Neuronal stem cell (in vitro differentiated cells): ENCODE measurements around the gene PRDM2.

ENCODE experiments used
- DNase-seq: peaks from one replicate; pipeline ENCODE4 v3.0.0-alpha.2; 2013; ENCODE audit warnings: low spot score
- H2AFZ ChIP-seq: one replicate; pipeline ENCODE4 v1.6.1; 2013; ENCODE audit warnings: mild to moderate bottlenecking, low read length, inconsistent platforms
- H2AK5ac ChIP-seq: 2 replicates; pipeline ENCODE4 v1.6.1; 2013; ENCODE audit warnings: low read depth, mild to moderate bottlenecking, inconsistent platforms, low read length, moderate library complexity, mixed read lengths
- H2BK120ac ChIP-seq: 2 replicates; pipeline ENCODE4 v1.6.1; 2013; ENCODE audit warnings: low read depth, mild to moderate bottlenecking, inconsistent platforms, low read length, moderate library complexity, mixed read lengths
- H2BK12ac ChIP-seq: one replicate; pipeline ENCODE4 v1.6.1; 2013; ENCODE audit warnings: low read length, inconsistent platforms
- H2BK15ac ChIP-seq: 2 replicates; pipeline ENCODE4 v1.6.1; 2013; ENCODE audit warnings: mild to moderate bottlenecking, low read length, inconsistent platforms, mixed read lengths
- H2BK5ac ChIP-seq: one replicate; pipeline ENCODE4 v1.6.1; 2013; ENCODE audit warnings: inconsistent platforms, mild to moderate bottlenecking, low read length, moderate library complexity
- H3K14ac ChIP-seq: one replicate; pipeline ENCODE4 v1.6.1; 2013; ENCODE audit warnings: low read length, inconsistent platforms
- H3K18ac ChIP-seq: 2 replicates; pipeline ENCODE4 v1.6.1; 2013; ENCODE audit warnings: low read length, inconsistent platforms
- H3K23ac ChIP-seq: 2 replicates; pipeline ENCODE4 v1.6.1; 2013; ENCODE audit warnings: low read depth, mild to moderate bottlenecking, mixed read lengths, low read length, inconsistent platforms; ENCODE audit not compliant: poor library complexity
- H3K27ac ChIP-seq: replicated peaks from 3 replicates; pipeline ENCODE4 v1.5.1; 2013; ENCODE audit warnings: low read length, inconsistent platforms
- H3K27me3 ChIP-seq, 3 experiments: 2 replicates each; pipeline ENCODE4 v1.6.1; 2013; ENCODE audit warnings: low read length in 3 of 3, mild to moderate bottlenecking in 2 of 3, inconsistent platforms in 1 of 3, low read depth in 1 of 3, mixed read lengths in 1 of 3, moderate library complexity in 1 of 3; ENCODE audit not compliant: control insufficient read depth in 3 of 3, insufficient read depth in 3 of 3
- H3K36me3 ChIP-seq, 2 donors: replicated peaks in 1 of 2; 2 replicates each; pipeline ENCODE4 v1.6.1; 2013; ENCODE audit warnings: low read length in 2 of 2; ENCODE audit not compliant: control insufficient read depth in 2 of 2, insufficient read depth in 2 of 2
- H3K4ac ChIP-seq: 2 replicates; pipeline ENCODE4 v1.6.1; 2013; ENCODE audit warnings: inconsistent platforms, mild to moderate bottlenecking, low read length, moderate library complexity
- H3K4me1 ChIP-seq, 2 donors: 1 replicate in 1 of 2; 2 replicates in 1 of 2; pipeline ENCODE4 v1.6.1; 2013; ENCODE audit warnings: low read length in 2 of 2, low read depth in 1 of 2; ENCODE audit not compliant: control insufficient read depth in 2 of 2, insufficient read depth in 1 of 2
- H3K4me2 ChIP-seq: one replicate; pipeline ENCODE4 v1.6.1; 2013; ENCODE audit warnings: mild to moderate bottlenecking, low read length, inconsistent platforms; ENCODE audit not compliant: insufficient read depth, poor library complexity, severe bottlenecking
- H3K4me3 ChIP-seq, 2 donors: 2 replicates each; pipeline ENCODE4 v1.5.1; 2013; ENCODE audit warnings: low read length in 2 of 2, mild to moderate bottlenecking in 2 of 2, inconsistent platforms in 1 of 2, moderate library complexity in 1 of 2
- H3K79me1 ChIP-seq: one replicate; pipeline ENCODE4 v1.6.1; 2013; ENCODE audit warnings: low read depth, mild to moderate bottlenecking, inconsistent platforms, low read length, moderate library complexity
- H3K9ac ChIP-seq: one replicate; pipeline ENCODE4 v1.6.1; 2013; ENCODE audit warnings: mild to moderate bottlenecking, low read depth, low read length, inconsistent platforms; ENCODE audit not compliant: poor library complexity
- H3K9me3 ChIP-seq, 2 donors: replicated peaks in 1 of 2; 2 replicates each; pipeline versions ENCODE3 to v1.6.1; 2013; ENCODE audit warnings: low read length in 2 of 2, mild to moderate bottlenecking in 2 of 2, inconsistent platforms in 1 of 2, low read depth in 1 of 2, mixed read lengths in 1 of 2, moderate library complexity in 1 of 2; ENCODE audit not compliant: control insufficient read depth in 2 of 2, insufficient read depth in 1 of 2
- H4K8ac ChIP-seq: one replicate; pipeline ENCODE4 v1.6.1; 2013; ENCODE audit warnings: low read depth, mild to moderate bottlenecking, inconsistent platforms, low read length, moderate library complexity
- H4K91ac ChIP-seq: one replicate; pipeline ENCODE4 v1.6.1; 2013; ENCODE audit warnings: low read length, low read depth, mild to moderate bottlenecking, inconsistent platforms; ENCODE audit not compliant: poor library complexity
- WGBS, 2 donors: extraction: QIAGEN DNeasy Blood & Tissue Kit; methylation state at CpG; one replicate each; pipeline ENCODE4 v1.1.7; 2013; ENCODE audit warnings: missing lambda C conversion rate in 2 of 2, mixed read lengths in 1 of 2; ENCODE audit not compliant: insufficient read length in 2 of 2, insufficient replicate concordance in 1 of 2; ENCODE audit errors: extremely low coverage in 2 of 2; 5-methylcytosine and 5-hydroxymethylcytosine counted together

PRDM2 gene

DNA sequence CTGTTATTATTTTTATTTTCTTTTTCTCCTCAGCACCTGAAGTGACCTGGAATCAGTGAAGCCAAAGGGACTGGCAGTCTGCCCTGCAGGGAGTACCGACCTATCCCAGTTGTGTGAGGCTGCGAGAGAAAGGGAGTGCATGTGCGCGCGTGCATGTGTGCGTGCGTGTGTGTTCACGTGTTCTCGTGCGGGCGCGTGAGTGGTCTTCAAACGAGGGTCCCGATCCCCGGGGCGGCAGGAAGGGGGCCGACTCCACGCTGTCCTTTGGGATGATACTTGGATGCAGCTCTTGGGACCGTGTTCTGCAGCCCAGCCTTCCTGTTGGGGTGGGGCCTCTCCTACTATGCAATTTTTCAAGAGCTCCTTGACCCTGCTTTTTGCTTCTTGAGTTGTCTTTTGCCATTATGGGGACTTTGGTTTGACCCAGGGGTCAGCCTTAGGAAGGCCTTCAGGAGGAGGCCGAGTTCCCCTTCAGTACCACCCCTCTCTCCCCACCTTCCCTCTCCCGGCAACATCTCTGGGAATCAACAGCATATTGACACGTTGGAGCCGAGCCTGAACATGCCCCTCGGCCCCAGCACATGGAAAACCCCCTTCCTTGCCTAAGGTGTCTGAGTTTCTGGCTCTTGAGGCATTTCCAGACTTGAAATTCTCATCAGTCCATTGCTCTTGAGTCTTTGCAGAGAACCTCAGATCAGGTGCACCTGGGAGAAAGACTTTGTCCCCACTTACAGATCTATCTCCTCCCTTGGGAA is 123.3 kb downstream of the PRDM2 start:
- no peak overlapping the region for H3K4ac ChIP-seq
- H2AFZ ChIP-seq, result no peak overlapping the region
- DNase-seq, result no peak

DNA sequence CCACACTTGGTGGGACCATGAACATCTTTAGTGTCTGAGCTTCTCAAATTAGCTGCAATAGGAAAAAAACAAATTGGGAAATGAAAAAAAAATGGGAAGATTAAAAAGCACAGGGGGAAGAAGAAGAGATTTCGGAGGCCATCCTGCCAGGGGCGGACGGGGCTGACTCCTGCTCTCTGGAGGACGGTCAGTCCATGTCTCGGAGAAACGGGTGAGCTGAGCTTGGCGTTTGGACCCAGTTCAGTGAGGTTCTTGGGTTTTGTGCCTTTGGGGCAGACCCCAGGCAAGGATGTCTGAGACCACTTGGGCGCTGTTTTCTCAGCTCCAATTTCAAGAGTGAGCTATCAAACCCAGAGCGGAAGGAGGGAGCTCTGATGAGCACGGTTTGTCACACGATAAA is 123.9 kb downstream of the PRDM2 start:
- Histone ChIP-seq H3K9ac (no peak overlapping the region), H3K23ac (no peak overlapping the region), H3K4ac (no peak overlapping the region), H3K14ac (no peak overlapping the region), H4K91ac (no peak overlapping the region), H3K27ac (no peak overlapping the region), H2BK12ac (no peak overlapping the region), H2BK5ac (no peak overlapping the region), H4K8ac (no peak overlapping the region), H3K27me3 (peaks cover 0 to 4% (median 0%) of the 10 kb centered on the region in 3 experiments), H3K36me3 (no peaks in the 10 kb centered on the region), H3K18ac (no peak overlapping the region), H2AK5ac (no peak overlapping the region), H2BK15ac (no peak overlapping the region), H2BK120ac (no peak overlapping the region), H3K4me3 (no peak overlapping the region), H2AFZ (no peak overlapping the region), H3K9me3 (no peaks in the 10 kb centered on the region), H3K79me1 (no peaks in the 10 kb centered on the region), H3K4me2 (no peak overlapping the region), H3K4me1 (no peaks in the 10 kb centered on the region)
- DNase-seq, result no peak
- WGBS, 2 donors, result no CpG with 5 or more reads among the region's 11 CpGs

More for the DNA sequence above, 123.3 kb downstream of the PRDM2 start:
- H3K9me3 ChIP-seq, result no peaks in the 10 kb centered on the region
- H3K14ac ChIP-seq, result no peak overlapping the region
- H3K4me1 ChIP-seq, result no peaks in the 10 kb centered on the region
- H4K8ac ChIP-seq, result no peak overlapping the region
- H2AK5ac ChIP-seq, result no peak overlapping the region
- no peak overlapping the region for H2BK15ac ChIP-seq
- no CpG with 5 or more reads among the region's 24 CpGs for WGBS, 2 donors
- no peaks in the 10 kb centered on the region for H3K79me1 ChIP-seq
- H3K36me3 ChIP-seq, result no peaks in the 10 kb centered on the region
- H3K23ac ChIP-seq, result no peak overlapping the region
- H2BK120ac ChIP-seq, result no peak overlapping the region
- no peak overlapping the region for H3K4me2 ChIP-seq
- H4K91ac ChIP-seq, result no peak overlapping the region
- no peak overlapping the region for H2BK5ac ChIP-seq
- no peak overlapping the region for H3K27ac ChIP-seq
- no peak overlapping the region for H2BK12ac ChIP-seq
- H3K18ac ChIP-seq, result no peak overlapping the region
- no peak overlapping the region for H3K9ac ChIP-seq
- no peak overlapping the region for H3K4me3 ChIP-seq
- H3K27me3 ChIP-seq, result peaks cover 0 to 1% (median 0%) of the 10 kb centered on the region in 3 experiments

DNA sequence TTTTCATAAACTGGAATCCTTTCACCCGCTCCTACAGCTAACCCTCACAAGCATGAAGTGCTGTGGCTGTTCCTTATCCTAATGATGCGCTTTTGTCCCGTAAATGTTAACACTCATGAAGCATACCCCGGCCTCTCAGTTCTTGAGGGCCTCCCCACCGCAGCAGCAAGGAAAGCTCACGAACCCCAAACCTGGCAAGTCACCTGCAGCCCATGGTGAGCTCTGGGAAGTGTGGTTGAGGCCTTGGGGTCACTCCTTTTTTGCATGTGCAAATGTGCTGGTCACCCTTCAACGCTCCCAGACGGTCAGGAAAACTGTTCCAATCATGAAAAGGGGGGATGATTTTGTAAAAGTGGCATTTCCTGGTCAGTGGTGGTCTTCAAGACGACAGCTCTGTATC is 124.6 kb downstream of the PRDM2 start:
- Histone ChIP-seq H2BK12ac (no peak overlapping the region), H3K9me3 (no peaks in the 10 kb centered on the region), H2AK5ac (no peak overlapping the region), H2AFZ (no peak overlapping the region), H2BK15ac (no peak overlapping the region), H4K8ac (no peak overlapping the region), H2BK5ac (no peak overlapping the region), H2BK120ac (no peak overlapping the region), H3K14ac (no peak overlapping the region), H3K4me1 (peaks cover 0 to 2% of the 10 kb centered on the region in 2 donors), H3K9ac (no peak overlapping the region), H3K4ac (no peak overlapping the region), H3K27ac (no peak overlapping the region), H3K4me2 (no peak overlapping the region), H4K91ac (no peak overlapping the region), H3K4me3 (no peak overlapping the region), H3K23ac (no peak overlapping the region), H3K18ac (no peak overlapping the region), H3K36me3 (no peaks in the 10 kb centered on the region), H3K79me1 (no peaks in the 10 kb centered on the region), H3K27me3 (peaks cover 0 to 6% (median 0%) of the 10 kb centered on the region in 3 experiments)
- no CpG with 5 or more reads among the region's 9 CpGs for WGBS, 2 donors
- DNase-seq, result no peak

DNA sequence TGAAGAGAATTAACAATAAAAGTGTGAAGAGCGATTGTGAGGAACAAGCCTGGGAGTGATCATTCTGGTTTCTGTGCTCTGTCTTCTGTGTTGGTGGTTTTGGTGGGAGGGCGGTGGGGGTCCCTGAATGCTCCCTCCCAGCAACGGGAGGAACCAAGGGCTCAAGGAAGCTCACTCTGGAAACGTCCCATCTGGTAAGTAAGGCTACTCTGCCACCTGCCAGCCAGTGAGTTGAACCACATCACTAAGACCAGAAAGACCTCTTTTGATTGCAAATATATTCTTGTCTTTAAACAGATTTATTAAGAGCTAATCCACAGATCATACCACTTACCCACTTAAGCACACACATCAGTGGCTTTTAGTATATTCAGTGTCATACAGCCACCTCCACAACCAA is 125.0 kb downstream of the PRDM2 start:
- H2BK12ac ChIP-seq, result no peak overlapping the region
- peaks cover 0 to 9% (median 0%) of the 10 kb centered on the region in 3 experiments for H3K27me3 ChIP-seq
- H2BK5ac ChIP-seq, result no peak overlapping the region
- H3K4me1 ChIP-seq, result peaks cover 0 to 2% of the 10 kb centered on the region in 2 donors
- H3K36me3 ChIP-seq, result no peaks in the 10 kb centered on the region
- H2BK120ac ChIP-seq, result no peak overlapping the region
- H3K9ac ChIP-seq, result no peak overlapping the region
- no peak overlapping the region for H2AFZ ChIP-seq
- no peak overlapping the region for H3K23ac ChIP-seq
- no peak overlapping the region for H3K4me2 ChIP-seq
- H4K91ac ChIP-seq, result no peak overlapping the region
- DNase-seq, result no peak
- H3K27ac ChIP-seq, result no peak overlapping the region
- no peak overlapping the region for H4K8ac ChIP-seq
- H3K4me3 ChIP-seq, result no peak overlapping the region
- H2BK15ac ChIP-seq, result no peak overlapping the region
- no peaks in the 10 kb centered on the region for H3K9me3 ChIP-seq
- no peak overlapping the region for H3K18ac ChIP-seq
- no peak overlapping the region for H3K14ac ChIP-seq
- H3K79me1 ChIP-seq, result no peaks in the 10 kb centered on the region
- no CpG with 5 or more reads among the region's 4 CpGs for WGBS, 2 donors
- H2AK5ac ChIP-seq, result no peak overlapping the region
- no peak overlapping the region for H3K4ac ChIP-seq
